ENCODE measurements around the gene YWHAG.
"Not testable (repeated sequence)": the region's sequence is repeated elsewhere in the genome, so short reads cannot be mapped to it uniquely, and the experiment has no call there.

The YWHAG gene

GRCh38 chr7:76390092-76390491 is 31.3 kb upstream of the YWHAG start:
- Histone ChIP-seq H3F3A (ENCODE audit: low read depth) (no peaks in the 10 kb centered on the region), H3K27me3 (ENCODE audit: insufficient read depth, low read length, poor library complexity, severe bottlenecking) (no peaks in the 10 kb centered on the region), H3K4me1 (ENCODE audit: insufficient read depth, low read length, poor library complexity, severe bottlenecking) (peaks cover 16% of the 10 kb centered on the region), H3K4me2 (ENCODE audit: low read depth, low read length, poor library complexity, severe bottlenecking) (no peak overlapping the region), H3K9me3 (ENCODE audit: insufficient read depth, low read depth, low read length) (no peaks in the 10 kb centered on the region), H3K9me2 (replicated peaks; ENCODE audit: low read depth, low read length) (no peaks in the 10 kb centered on the region), H2AFZ (ENCODE audit: low read length) (no peak overlapping the region), H3K79me2 (ENCODE audit: insufficient read depth, low read length) (no peaks in the 10 kb centered on the region), H3K4me3 (ENCODE audit: low read length, poor library complexity, severe bottlenecking) (no peak overlapping the region), H3K9ac (ENCODE audit: low read depth, low read length, poor library complexity, severe bottlenecking) (no peak overlapping the region), H3K36me3 (ENCODE audit: insufficient read depth, low read length) (no peaks in the 10 kb centered on the region), H4K20me1 (ENCODE audit: insufficient read depth, low read length, poor library complexity, severe bottlenecking) (no peaks in the 10 kb centered on the region)
- no peak for TF ChIP-seq EZH2phosphoT487 (IDR thresholded peaks at IDR 0.05; ENCODE audit: borderline replicate concordance)

DNA sequence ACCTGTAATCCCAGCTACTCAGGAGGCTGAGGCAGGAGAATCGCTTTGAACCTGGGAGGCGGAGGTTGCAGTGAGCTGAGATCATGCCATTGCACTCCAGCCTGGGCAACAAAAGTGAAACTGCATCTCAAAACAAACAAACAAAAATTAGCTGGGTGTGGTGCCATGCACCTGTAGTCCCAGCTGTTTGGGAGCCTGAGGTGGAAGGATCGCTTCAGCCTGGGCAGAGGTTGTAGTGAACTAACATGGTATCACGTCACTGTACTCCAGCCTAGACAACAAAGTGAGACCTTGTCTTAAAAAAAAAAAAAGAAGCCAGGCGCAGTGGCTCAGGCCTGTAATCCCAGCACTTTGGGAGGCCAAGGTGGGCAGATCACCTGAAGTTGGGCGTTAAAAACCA is 29.0 kb upstream of the YWHAG start:
- H3K27me3 ChIP-seq (ENCODE audit: insufficient read depth, low read length, poor library complexity, severe bottlenecking): not testable (repeated sequence)

DNA sequence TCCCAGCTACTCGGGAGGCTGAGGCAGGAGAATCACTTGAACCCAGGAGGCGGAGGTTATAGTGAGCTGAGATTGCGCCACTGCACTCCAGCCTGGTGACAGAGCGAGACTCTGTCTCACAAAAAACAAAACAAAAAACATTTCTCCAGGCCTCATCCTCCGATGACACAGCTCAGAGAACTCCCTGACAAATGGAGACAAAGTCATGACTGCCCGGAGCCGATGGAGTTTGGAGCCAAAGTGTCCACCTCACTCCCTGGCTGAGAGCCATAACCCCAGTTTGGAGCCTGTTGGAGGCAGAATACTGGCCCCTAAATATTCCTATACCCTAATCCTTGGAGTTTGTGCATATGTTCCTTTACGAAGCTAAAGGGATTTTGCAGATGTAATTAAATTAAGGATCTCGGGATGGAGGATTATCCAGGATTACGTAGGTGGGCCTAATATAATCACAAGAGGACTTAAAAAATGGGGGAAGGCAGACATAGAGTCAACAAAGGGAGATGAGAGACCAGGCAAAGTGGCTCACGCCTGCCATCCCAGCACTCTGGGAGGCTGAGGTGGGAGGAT is 28.0 kb upstream of the YWHAG start:
- Histone ChIP-seq H3F3A (ENCODE audit: low read depth) (no peaks in the 10 kb centered on the region), H3K4me1 (ENCODE audit: insufficient read depth, low read length, poor library complexity, severe bottlenecking) (peaks cover 7% of the 10 kb centered on the region), H3K4me2 (ENCODE audit: low read depth, low read length, poor library complexity, severe bottlenecking) (no peak overlapping the region), H3K9me2 (replicated peaks; ENCODE audit: low read depth, low read length) (no peaks in the 10 kb centered on the region), H3K27me3 (ENCODE audit: insufficient read depth, low read length, poor library complexity, severe bottlenecking) (no peaks in the 10 kb centered on the region), H3K9me3 (ENCODE audit: insufficient read depth, low read depth, low read length) (no peaks in the 10 kb centered on the region), H3K9ac (ENCODE audit: low read depth, low read length, poor library complexity, severe bottlenecking) (no peak overlapping the region), H3K4me3 (ENCODE audit: low read length, poor library complexity, severe bottlenecking) (no peak overlapping the region), H3K79me2 (ENCODE audit: insufficient read depth, low read length) (no peaks in the 10 kb centered on the region), H4K20me1 (ENCODE audit: insufficient read depth, low read length, poor library complexity, severe bottlenecking) (no peaks in the 10 kb centered on the region), H2AFZ (ENCODE audit: low read length) (no peak overlapping the region), H3K36me3 (ENCODE audit: insufficient read depth, low read length) (no peaks in the 10 kb centered on the region)
- no peak for TF ChIP-seq EZH2phosphoT487 (IDR thresholded peaks at IDR 0.05; ENCODE audit: borderline replicate concordance)
- no peak for TF ChIP-seq CTCF (conservative IDR thresholded peaks at IDR 0.05; ENCODE audit: low read length)

More for the DNA sequence above, 29.0 kb upstream of the YWHAG start:
- not testable (repeated sequence) for H4K20me1 ChIP-seq (ENCODE audit: insufficient read depth, low read length, poor library complexity, severe bottlenecking); H2AFZ ChIP-seq (ENCODE audit: low read length); H3K36me3 ChIP-seq (ENCODE audit: insufficient read depth, low read length); H3K79me2 ChIP-seq (ENCODE audit: insufficient read depth, low read length); H3K9ac ChIP-seq (ENCODE audit: low read depth, low read length, poor library complexity, severe bottlenecking); H3F3A ChIP-seq (ENCODE audit: low read depth); H3K9me3 ChIP-seq (ENCODE audit: insufficient read depth, low read depth, low read length); H3K4me2 ChIP-seq (ENCODE audit: low read depth, low read length, poor library complexity, severe bottlenecking); H3K4me3 ChIP-seq (ENCODE audit: low read length, poor library complexity, severe bottlenecking); H3K9me2 ChIP-seq (replicated peaks; ENCODE audit: low read depth, low read length)
- H3K4me1 ChIP-seq (ENCODE audit: insufficient read depth, low read length, poor library complexity, severe bottlenecking): peaks cover 12% of the 10 kb centered on the region

- Histone ChIP-seq H3K9me2 (replicated peaks; ENCODE audit: low read depth, low read length) (no peaks in the 10 kb centered on the region), H3F3A (ENCODE audit: low read depth) (no peaks in the 10 kb centered on the region), H3K4me1 (ENCODE audit: insufficient read depth, low read length, poor library complexity, severe bottlenecking) (no peaks in the 10 kb centered on the region), H2AFZ (ENCODE audit: low read length) (no peak overlapping the region), H3K9me3 (ENCODE audit: insufficient read depth, low read depth, low read length) (no peaks in the 10 kb centered on the region), H3K4me2 (ENCODE audit: low read depth, low read length, poor library complexity, severe bottlenecking) (no peak overlapping the region), H4K20me1 (ENCODE audit: insufficient read depth, low read length, poor library complexity, severe bottlenecking) (no peaks in the 10 kb centered on the region), H3K4me3 (ENCODE audit: low read length, poor library complexity, severe bottlenecking) (no peak overlapping the region), H3K36me3 (ENCODE audit: insufficient read depth, low read length) (no peaks in the 10 kb centered on the region), H3K79me2 (ENCODE audit: insufficient read depth, low read length) (no peaks in the 10 kb centered on the region), H3K9ac (ENCODE audit: low read depth, low read length, poor library complexity, severe bottlenecking) (no peak overlapping the region), H3K27me3 (ENCODE audit: insufficient read depth, low read length, poor library complexity, severe bottlenecking) (no peaks in the 10 kb centered on the region)
- no peak for TF ChIP-seq EZH2phosphoT487 (IDR thresholded peaks at IDR 0.05; ENCODE audit: borderline replicate concordance)
- TF ChIP-seq CTCF (conservative IDR thresholded peaks at IDR 0.05; ENCODE audit: low read length): no peak
Measured at GRCh38 chr7:76383089-76383944, 24.5 kb upstream of the YWHAG start.
